CD14-positive monocyte (primary cell): ENCODE measurements around the gene ABCB6. TPM values are rescaled to one million over a fixed set of nuclear protein-coding genes. Genes with fewer than 3 reads are reported as not detected.
A peak's percentile ranks its signal among the peaks of the same experiment; 100 is the strongest.

Source experiments
- DNase-seq, 3 donors: peaks; one replicate each; pipeline ENCODE4 v3.0.0-alpha.2; 2011 to 2022
- H2AFZ ChIP-seq: 2 replicates; pipeline ENCODE4 v1.6.0; 2012; ENCODE audit warnings: mild to moderate bottlenecking, low read depth, low read length, inconsistent platforms; ENCODE audit not compliant: insufficient read depth, poor library complexity, severe bottlenecking
- H3K27ac ChIP-seq, 2 donors: 1 replicate in 1 of 2; 2 replicates in 1 of 2; pipeline ENCODE4 v1.5.1; 2012 to 2013; ENCODE audit warnings: low read length in 2 of 2, control low read depth in 1 of 2, inconsistent platforms in 1 of 2, low read depth in 1 of 2, mild to moderate bottlenecking in 1 of 2
- H3K27me3 ChIP-seq, 2 donors: one replicate each; pipeline versions ENCODE4 v1.6.0 to v1.6.1; 2011 to 2013; ENCODE audit warnings: low read length in 2 of 2; ENCODE audit not compliant: control insufficient read depth in 2 of 2, insufficient read depth in 2 of 2
- H3K36me3 ChIP-seq, 2 donors: replicated peaks in 1 of 2; 1 replicate in 1 of 2; 2 replicates in 1 of 2; pipeline versions ENCODE4 v1.5.1 to v1.6.1; 2012 to 2013; ENCODE audit warnings: low read length in 2 of 2, control low read depth in 1 of 2, inconsistent platforms in 1 of 2, mild to moderate bottlenecking in 1 of 2; ENCODE audit not compliant: insufficient read depth in 2 of 2, control insufficient read depth in 1 of 2
- H3K4me1 ChIP-seq, 2 donors: 1 replicate in 1 of 2; 2 replicates in 1 of 2; pipeline versions ENCODE4 v1.5.1 to v1.6.1; 2012 to 2013; ENCODE audit warnings: low read length in 2 of 2, control low read depth in 1 of 2, inconsistent platforms in 1 of 2, mild to moderate bottlenecking in 1 of 2, moderate library complexity in 1 of 2; ENCODE audit not compliant: insufficient read depth in 2 of 2, control insufficient read depth in 1 of 2
- H3K4me2 ChIP-seq: replicated peaks from 2 replicates; pipeline ENCODE3; 2012; ENCODE audit warnings: low read length, moderate library complexity, mild to moderate bottlenecking; ENCODE audit not compliant: poor library complexity, severe bottlenecking; ENCODE audit errors: extremely low read depth
- H3K4me3 ChIP-seq, 3 experiments: fragments of 200-600 bp in 1 of 3; sonication (generic) in 1 of 3; replicated peaks in 1 of 3; 1 replicate in 2 of 3; 2 replicates in 1 of 3; pipeline ENCODE4 v1.5.1; 2011 to 2013; ENCODE audit warnings: low read length in 3 of 3, mild to moderate bottlenecking in 3 of 3, control low read depth in 2 of 3, low read depth in 2 of 3, inconsistent platforms in 1 of 3, moderate library complexity in 1 of 3
- H3K79me2 ChIP-seq: 2 replicates; pipeline ENCODE4 v1.6.0; 2012; ENCODE audit warnings: mild to moderate bottlenecking, control low read depth, inconsistent platforms, low read length, moderate library complexity; ENCODE audit not compliant: insufficient read depth
- H3K9ac ChIP-seq: 2 replicates; pipeline ENCODE4 v1.6.0; 2017; ENCODE audit warnings: low read length, mild to moderate bottlenecking; ENCODE audit not compliant: insufficient read depth, poor library complexity, severe bottlenecking
- H3K9me3 ChIP-seq, 2 donors: replicated peaks in 1 of 2; 1 replicate in 1 of 2; 2 replicates in 1 of 2; pipeline versions ENCODE4 v1.5.1 to v1.6.1; 2012 to 2013; ENCODE audit warnings: low read length in 2 of 2, control low read depth in 1 of 2; ENCODE audit not compliant: control insufficient read depth in 1 of 2, insufficient read depth in 1 of 2
- H4K20me1 ChIP-seq: 2 replicates; pipeline ENCODE4 v1.6.0; 2012; ENCODE audit warnings: mild to moderate bottlenecking, low read length, control low read depth, moderate library complexity; ENCODE audit not compliant: insufficient read depth
- H3K27ac Mint-ChIP-seq, 7 donors: one replicate each; pipeline ENCODE4 v1.8.0; 2020; ENCODE audit warnings: mild to moderate bottlenecking in 7 of 7, mixed read lengths in 7 of 7, moderate library complexity in 6 of 7, inconsistent platforms in 2 of 7
- H3K27me3 Mint-ChIP-seq, 3 donors: one replicate each; pipeline ENCODE4 v1.8.0; 2021 to 2022; ENCODE audit warnings: low read depth in 3 of 3, mild to moderate bottlenecking in 3 of 3, mixed read lengths in 3 of 3, moderate library complexity in 3 of 3, inconsistent platforms in 1 of 3
- H3K36me3 Mint-ChIP-seq, 2 donors: one replicate each; pipeline ENCODE4 v1.8.0; 2020; ENCODE audit warnings: mixed read lengths in 2 of 2, inconsistent platforms in 1 of 2, mild to moderate bottlenecking in 1 of 2
- H3K4me1 Mint-ChIP-seq: one replicate; pipeline ENCODE4 v1.8.0; 2020; ENCODE audit warnings: mild to moderate bottlenecking, mixed read lengths
- H3K4me3 Mint-ChIP-seq, 2 donors: one replicate each; pipeline ENCODE4 v1.8.0; 2020; ENCODE audit warnings: mild to moderate bottlenecking in 2 of 2, mixed read lengths in 2 of 2, moderate library complexity in 1 of 2
- H3K9me3 Mint-ChIP-seq, 7 donors: one replicate each; pipeline ENCODE4 v1.8.0; 2020 to 2022; ENCODE audit warnings: mixed read lengths in 7 of 7, mild to moderate bottlenecking in 6 of 7, moderate library complexity in 6 of 7, inconsistent platforms in 2 of 7
- CTCF ChIP-seq: fragments of 200-600 bp; IDR thresholded peaks from one replicate; pipeline ENCODE4 v1.8.0; 2022; ENCODE audit warnings: antibody characterized with exemption, mild to moderate bottlenecking
- WGBS: methylation state at CpG from one replicate; pipeline ENCODE4 v1.1.5; 2013; ENCODE audit warnings: missing lambda C conversion rate; ENCODE audit not compliant: insufficient coverage; 5-methylcytosine and 5-hydroxymethylcytosine counted together
- intact Hi-C, 2 donors: fragments of 100-400 bp; cut with micrococcal nuclease; formaldehyde crosslinking; loops; one replicate each; pipeline versions ENCODE4 v1.15.0 to v1.15.1; 2023
- polyA plus RNA-seq, 3 donors: library from polyadenylated mRNA; depleted of rRNA in 1 of 3; unstranded in 2 of 3; stranded (reverse) in 1 of 3; fragments of 300-500 nt in 2 of 3; fragments of >200 nt in 1 of 3; fragmentation: Illumina TruSeq in 2 of 3; gene quantifications; 1 replicate in 2 of 3; 2 replicates in 1 of 3; pipeline ENCODE4 v1.2.3, GENCODE V29; 2012 to 2021

ABCB6 gene
- polyA plus RNA-seq, 3 donors: 0.28 to 4.8 (median 0.58) TPM

GRCh38 chr2:219229305-219230058 is 10.7 kb upstream of the ABCB6 start, which contains the start of the genes ANKZF1 and ATG9A:
Gene ANKZF1, plus strand, starts transcription at chr2:219229806. Its CDS starts 452 bp downstream, at chr2:219230258.
Gene ATG9A, minus strand, starts transcription at chr2:219229636. Its CDS starts 1,612 bp downstream, at chr2:219228024.
- Histone ChIP-seq H3K36me3 (peaks cover 32 to 48% of the 10 kb centered on the region in 2 donors), H2AFZ (peak within 1 kb of the TSS; percentile 82), H3K4me2 (peak within 1 kb of the TSS; percentile 96), H3K9me3 (no peaks in the 10 kb centered on the region), H3K9ac (peak within 1 kb of the TSS; percentile 89), H3K27ac (peak within 1 kb of the TSS; percentile 67 to 86), H3K4me1 (peaks cover 45 to 48% of the 10 kb centered on the region in 2 donors), H3K79me2 (peaks cover 27% of the 10 kb centered on the region), H3K4me3 (peak within 1 kb of the TSS; percentile 80 to 89 (median 81)), H4K20me1 (peaks cover 50% of the 10 kb centered on the region), H3K27me3 (peaks cover 0 to 12% of the 10 kb centered on the region in 2 donors)
- H3K4me3 Mint-ChIP-seq: peak within 1 kb of the TSS; percentile 95 to 98
- intact Hi-C loops: loop anchor here (2.0 to 5.0 kb wide), 2 partner anchors 19 to 68 kb away; no protein-coding TSS in a partner anchor
- peaks cover 51% of the 10 kb centered on the region for H3K4me1 Mint-ChIP-seq
- H3K36me3 Mint-ChIP-seq: peaks cover 54 to 63% of the 10 kb centered on the region in 2 donors
- peaks cover 16 to 26% (median 22%) of the 10 kb centered on the region in 3 donors for H3K27me3 Mint-ChIP-seq
- peak within 1 kb of the TSS; percentile 88 to 99 (median 96) for H3K27ac Mint-ChIP-seq
- H3K9me3 Mint-ChIP-seq: peaks cover 0 to 9% (median 0%) of the 10 kb centered on the region in 7 donors
- peak; percentile 95 to 98 (median 96) for DNase-seq
- TF ChIP-seq CTCF: no peak
- under 1% methylated on average over 80 of the region's 80 CpGs for WGBS

GRCh38 chr2:219228911-219229304 is 10.2 kb upstream of the ABCB6 start:
- H3K4me1 Mint-ChIP-seq: peaks cover 53% of the 10 kb centered on the region
- WGBS: 1% methylated on average over 19 of the region's 19 CpGs
- H2AFZ ChIP-seq: peak overlapping the region; percentile 82
- peak overlapping the region; percentile 18 to 88 (median 68) for H3K27ac Mint-ChIP-seq
- peaks cover 21 to 32% (median 25%) of the 10 kb centered on the region in 3 donors for H3K27me3 Mint-ChIP-seq
- peaks cover 27% of the 10 kb centered on the region for H3K79me2 ChIP-seq
- peak overlapping the region; percentile 80 to 89 (median 81) for H3K4me3 ChIP-seq
- no peak for TF ChIP-seq CTCF
- DNase-seq: no peak
- H3K36me3 ChIP-seq: peaks cover 32 to 48% of the 10 kb centered on the region in 2 donors
- peak overlapping the region; percentile 89 for H3K9ac ChIP-seq
- H3K4me1 ChIP-seq: peaks cover 45 to 50% of the 10 kb centered on the region in 2 donors
- peak overlapping the region in 1 of 2 donors; percentile 86 for H3K27ac ChIP-seq
- peaks cover 54 to 63% of the 10 kb centered on the region in 2 donors for H3K36me3 Mint-ChIP-seq
- peak overlapping the region; percentile 95 to 98 for H3K4me3 Mint-ChIP-seq
- peaks cover 0 to 18% of the 10 kb centered on the region in 2 donors for H3K27me3 ChIP-seq
- H4K20me1 ChIP-seq: peaks cover 56% of the 10 kb centered on the region
- H3K4me2 ChIP-seq: peak overlapping the region; percentile 96
- peaks cover 0 to 15% (median 6%) of the 10 kb centered on the region in 7 donors for H3K9me3 Mint-ChIP-seq
- H3K9me3 ChIP-seq: no peaks in the 10 kb centered on the region
- intact Hi-C loops: loop anchor here in 1 of 2 donors (5.0 kb wide), 1 partner anchor 68 kb away; no protein-coding TSS in a partner anchor
